ENCODE measurements around the gene STOX2. TPM values are rescaled to one million over a fixed set of nuclear protein-coding genes. Genes with fewer than 3 reads are reported as not detected.

Gene STOX2
- polyA plus RNA-seq, 1 donor from 2014 or later, result 26.1 TPM

- H3K36me3 ChIP-seq (ENCODE audit: insufficient read depth, low read length), result peaks cover 22% of the 10 kb centered on the region
- H3K4me3 ChIP-seq (ENCODE audit: low read length), result no peak overlapping the region
- H3K79me2 ChIP-seq (replicated peaks; ENCODE audit: insufficient read depth, low read length), result no peaks in the 10 kb centered on the region
- no peaks in the 10 kb centered on the region for H3K9me2 ChIP-seq (ENCODE audit: insufficient read depth, low read length)
- H3K27me3 ChIP-seq (ENCODE audit: insufficient read depth, low read depth, low read length), result no peaks in the 10 kb centered on the region
- H3K4me2 ChIP-seq (ENCODE audit: low read length), result no peak overlapping the region
- no peaks in the 10 kb centered on the region for H4K20me1 ChIP-seq (ENCODE audit: insufficient read depth)
- no peak overlapping the region for H3K9ac ChIP-seq (ENCODE audit: low read length)
- no peak overlapping the region for H3K27ac ChIP-seq (ENCODE audit: low read length)
- no peak for TF ChIP-seq POLR2AphosphoS5 (IDR thresholded peaks at IDR 0.05)
- TF ChIP-seq SMC3 (conservative IDR thresholded peaks at IDR 0.05; ENCODE audit: poor library complexity), result no peak
- TF ChIP-seq EP300 (conservative IDR thresholded peaks at IDR 0.05; ENCODE audit: poor library complexity, severe bottlenecking), result no peak
- no peak for TF ChIP-seq TAF1 (IDR thresholded peaks at IDR 0.05; ENCODE audit: low read depth)
- no peak for TF ChIP-seq REST (IDR thresholded peaks at IDR 0.05; ENCODE audit: borderline replicate concordance)
- H3K9me3 ChIP-seq (ENCODE audit: low read length), result no peaks in the 10 kb centered on the region
- no peak overlapping the region for H2AFZ ChIP-seq (ENCODE audit: low read depth, low read length)
- no peaks in the 10 kb centered on the region for H3F3A ChIP-seq (ENCODE audit: insufficient read depth, low read length, poor library complexity, severe bottlenecking)
Observed at GRCh38 chr4:184012937-184013336, 107.8 kb downstream of the STOX2 start.

GRCh38 chr4:184014301-184014700 is 109.2 kb downstream of the STOX2 start:
- H3K4me2 ChIP-seq (ENCODE audit: low read length), result no peak overlapping the region
- no peaks in the 10 kb centered on the region for H3K9me3 ChIP-seq (ENCODE audit: low read length)
- no peak overlapping the region for H2AFZ ChIP-seq (ENCODE audit: low read depth, low read length)
- no peaks in the 10 kb centered on the region for H3F3A ChIP-seq (ENCODE audit: insufficient read depth, low read length, poor library complexity, severe bottlenecking)
- H3K27ac ChIP-seq (ENCODE audit: low read length), result no peak overlapping the region
- H4K20me1 ChIP-seq (ENCODE audit: insufficient read depth), result no peaks in the 10 kb centered on the region
- no peaks in the 10 kb centered on the region for H3K79me2 ChIP-seq (replicated peaks; ENCODE audit: insufficient read depth, low read length)
- H3K4me3 ChIP-seq (ENCODE audit: low read length), result no peak overlapping the region
- no peaks in the 10 kb centered on the region for H3K9me2 ChIP-seq (ENCODE audit: insufficient read depth, low read length)
- TF ChIP-seq MXI1 (conservative IDR thresholded peaks at IDR 0.05; ENCODE audit: poor library complexity, severe bottlenecking) (no peak), POLR2AphosphoS5 (IDR thresholded peaks at IDR 0.05) (no peak), EP300 (conservative IDR thresholded peaks at IDR 0.05; ENCODE audit: poor library complexity, severe bottlenecking) (no peak), SMC3 (conservative IDR thresholded peaks at IDR 0.05; ENCODE audit: poor library complexity) (no peak), CTCF (IDR thresholded peaks at IDR 0.05; ENCODE audit: poor library complexity, severe bottlenecking) (no peak), RAD21 (conservative IDR thresholded peaks at IDR 0.05) (no peak), TAF1 (IDR thresholded peaks at IDR 0.05; ENCODE audit: low read depth) (no peak), EZH2 (IDR thresholded peaks at IDR 0.05; ENCODE audit: borderline replicate concordance, insufficient read depth, low read length, poor library complexity, severe bottlenecking) (no peak), REST (IDR thresholded peaks at IDR 0.05; ENCODE audit: borderline replicate concordance) (no peak)
- H3K36me3 ChIP-seq (ENCODE audit: insufficient read depth, low read length), result peaks cover 22% of the 10 kb centered on the region
- H3K27me3 ChIP-seq (ENCODE audit: insufficient read depth, low read depth, low read length), result no peaks in the 10 kb centered on the region
- H3K9ac ChIP-seq (ENCODE audit: low read length), result no peak overlapping the region

Measured in neural cell (in vitro differentiated cells).